ENCODE measurements around the gene GPR31.

GPR31 gene

GRCh38 chr6:167121335-167121841 is 36.4 kb downstream of the GPR31 start:
- no peak overlapping the region for H3K4me3 ChIP-seq (ENCODE audit: low read depth, low read length)
- in situ Hi-C loops (cut with HindIII; ENCODE audit: low sequenced_read_pairs): no loop called here
- no peak for TF ChIP-seq CTCF (IDR thresholded peaks at IDR 0.05; ENCODE audit: low read depth, low read length, missing control alignments)
- DNase-seq (ENCODE audit: low read depth): no peak

DNA sequence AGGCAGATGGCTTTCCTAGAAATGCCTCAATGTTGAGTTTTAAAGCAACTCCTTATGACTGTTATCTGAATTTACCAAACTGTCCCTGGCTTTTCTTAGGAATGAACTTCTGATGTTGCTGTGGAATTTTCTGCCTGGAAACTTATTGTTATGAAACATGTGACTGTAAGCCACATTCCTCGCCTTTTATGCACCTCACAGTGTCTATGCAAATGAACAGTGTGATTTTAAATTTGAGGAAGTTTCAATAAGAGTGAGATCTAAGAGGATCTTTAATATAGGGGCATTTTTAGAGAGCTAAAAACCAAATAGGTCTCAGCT is 37.2 kb downstream of the GPR31 start:
- no peak for TF ChIP-seq CTCF (IDR thresholded peaks at IDR 0.05; ENCODE audit: low read depth, low read length, missing control alignments)
- in situ Hi-C loops (cut with HindIII; ENCODE audit: low sequenced_read_pairs): no loop called here
- no peak for DNase-seq (ENCODE audit: low read depth)
- H3K4me3 ChIP-seq (ENCODE audit: low read depth, low read length): no peak overlapping the region

GRCh38 chr6:167119670-167120582 is 37.9 kb downstream of the GPR31 start:
- no peak overlapping the region for H3K4me3 ChIP-seq (ENCODE audit: low read depth, low read length)
- DNase-seq (ENCODE audit: low read depth): no peak
- in situ Hi-C loops (cut with HindIII; ENCODE audit: low sequenced_read_pairs): no loop called here
- no peak for TF ChIP-seq CTCF (IDR thresholded peaks at IDR 0.05; ENCODE audit: low read depth, low read length, missing control alignments)

- DNase-seq (ENCODE audit: low read depth): no peak
- in situ Hi-C loops (cut with HindIII; ENCODE audit: low sequenced_read_pairs): no loop called here
- H3K4me3 ChIP-seq (ENCODE audit: low read depth, low read length): no peak overlapping the region
- no peak for TF ChIP-seq CTCF (IDR thresholded peaks at IDR 0.05; ENCODE audit: low read depth, low read length, missing control alignments)
These were observed 38.9 kb downstream of the GPR31 start for GRCh38 chr6:167118839-167119238.

- in situ Hi-C loops (cut with HindIII; ENCODE audit: low sequenced_read_pairs): no loop called here
- TF ChIP-seq CTCF (IDR thresholded peaks at IDR 0.05; ENCODE audit: low read depth, low read length, missing control alignments): no peak
- DNase-seq (ENCODE audit: low read depth): no peak
- no peak overlapping the region for H3K4me3 ChIP-seq (ENCODE audit: low read depth, low read length)
These were observed 39.8 kb downstream of the GPR31 start for GRCh38 chr6:167118006-167118405.

GRCh38 chr6:167116838-167117228 is 40.9 kb downstream of the GPR31 start:
- in situ Hi-C loops (cut with HindIII; ENCODE audit: low sequenced_read_pairs): no loop called here
- no peak overlapping the region for H3K4me3 ChIP-seq (ENCODE audit: low read depth, low read length)
- DNase-seq (ENCODE audit: low read depth): no peak
- TF ChIP-seq CTCF (IDR thresholded peaks at IDR 0.05; ENCODE audit: low read depth, low read length, missing control alignments): no peak
